ENCODE measurements around the gene GUCA2B.

GUCA2B gene

DNA sequence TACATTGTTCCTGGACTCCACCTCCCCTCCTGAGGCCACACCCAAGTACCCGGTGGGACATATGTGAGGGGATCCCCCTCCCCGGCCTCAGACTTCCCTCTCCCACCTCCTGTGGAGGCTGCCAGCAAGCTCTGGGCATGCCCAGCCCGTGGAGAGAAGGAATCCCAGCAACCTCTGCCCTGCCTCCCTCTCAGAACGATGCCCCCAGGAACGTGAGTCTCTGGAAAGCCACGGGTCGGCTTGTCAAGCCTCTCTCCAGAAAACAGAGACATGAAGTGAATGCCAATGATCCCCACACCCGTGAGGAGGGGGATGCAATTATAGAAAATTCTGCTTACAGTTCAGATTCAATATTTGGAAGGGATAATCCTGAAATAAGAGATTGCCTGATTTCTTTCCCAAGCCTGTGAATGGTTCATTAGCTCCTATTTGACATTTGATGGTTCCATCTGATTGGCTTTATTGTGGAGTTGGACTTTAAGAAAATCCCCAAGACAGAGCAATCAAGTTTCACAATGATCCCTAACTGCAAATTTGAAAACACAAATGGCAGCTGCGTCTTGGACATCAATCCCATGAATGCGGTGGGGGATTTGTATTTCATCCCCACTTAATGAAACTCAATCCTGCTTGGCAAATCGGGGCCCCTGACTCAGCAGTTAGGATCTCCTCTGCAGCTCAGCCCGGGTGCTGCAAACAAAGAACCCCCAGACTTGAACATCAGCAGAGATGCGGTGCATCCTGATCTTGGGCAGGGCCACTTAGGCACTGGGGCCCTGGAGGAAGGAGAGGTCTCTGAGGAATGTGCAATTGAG lies 9.1 kb upstream of the GUCA2B start:
- DNase-seq (ENCODE audit: low spot score), result peak; percentile 43

DNA sequence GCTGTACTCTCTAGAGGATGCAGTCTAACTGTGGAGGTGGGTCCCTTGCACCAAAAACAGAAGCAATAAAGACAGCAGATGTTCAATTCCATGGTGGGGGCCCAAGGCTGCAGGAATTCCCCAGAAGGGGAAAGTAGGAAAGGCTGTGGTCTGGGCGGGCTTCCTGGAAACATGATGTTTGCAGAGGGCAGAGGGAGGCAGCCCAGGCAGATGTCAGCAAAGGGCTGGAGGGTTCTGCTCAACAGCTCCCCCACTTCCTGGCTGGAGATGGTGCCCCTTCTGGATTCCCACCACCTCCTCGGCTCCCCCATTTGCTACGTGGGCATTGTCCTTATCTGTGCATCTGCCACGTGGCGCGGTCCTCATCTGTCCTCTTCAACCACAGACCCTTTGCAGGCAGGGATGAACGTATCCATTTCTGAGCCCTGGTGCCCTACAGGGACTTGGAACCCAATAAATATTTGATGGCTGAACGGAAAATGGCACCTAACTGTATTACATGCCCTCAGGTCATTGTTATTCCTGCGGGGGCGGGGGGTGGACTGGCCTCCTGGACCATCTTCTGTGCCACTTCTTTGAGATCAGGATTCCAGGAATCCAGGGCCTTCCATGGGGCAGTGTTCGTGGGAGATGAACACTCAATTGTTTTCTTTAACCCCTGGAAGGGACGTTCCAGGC lies 8.4 kb upstream of the GUCA2B start:
- DNase-seq (ENCODE audit: low spot score), result peak; percentile 44

DNA sequence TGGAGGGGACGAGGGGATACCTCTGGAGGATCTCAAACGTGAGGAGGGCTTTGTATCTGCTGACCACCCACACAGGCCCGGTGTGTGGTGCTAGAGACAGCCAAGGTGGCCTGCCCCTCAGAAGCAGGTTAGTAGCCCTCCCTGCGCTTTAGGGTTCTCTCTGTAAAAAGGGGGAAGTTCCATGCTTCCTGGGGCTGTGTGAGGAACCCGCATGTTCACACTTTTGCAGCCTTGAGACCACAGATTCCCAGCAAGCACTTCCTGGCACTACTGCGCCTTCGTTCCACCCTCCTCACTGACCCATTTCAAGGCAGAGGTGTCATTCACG lies 7.9 kb upstream of the GUCA2B start:
- peak; percentile 37 for DNase-seq (ENCODE audit: low spot score)

DNA sequence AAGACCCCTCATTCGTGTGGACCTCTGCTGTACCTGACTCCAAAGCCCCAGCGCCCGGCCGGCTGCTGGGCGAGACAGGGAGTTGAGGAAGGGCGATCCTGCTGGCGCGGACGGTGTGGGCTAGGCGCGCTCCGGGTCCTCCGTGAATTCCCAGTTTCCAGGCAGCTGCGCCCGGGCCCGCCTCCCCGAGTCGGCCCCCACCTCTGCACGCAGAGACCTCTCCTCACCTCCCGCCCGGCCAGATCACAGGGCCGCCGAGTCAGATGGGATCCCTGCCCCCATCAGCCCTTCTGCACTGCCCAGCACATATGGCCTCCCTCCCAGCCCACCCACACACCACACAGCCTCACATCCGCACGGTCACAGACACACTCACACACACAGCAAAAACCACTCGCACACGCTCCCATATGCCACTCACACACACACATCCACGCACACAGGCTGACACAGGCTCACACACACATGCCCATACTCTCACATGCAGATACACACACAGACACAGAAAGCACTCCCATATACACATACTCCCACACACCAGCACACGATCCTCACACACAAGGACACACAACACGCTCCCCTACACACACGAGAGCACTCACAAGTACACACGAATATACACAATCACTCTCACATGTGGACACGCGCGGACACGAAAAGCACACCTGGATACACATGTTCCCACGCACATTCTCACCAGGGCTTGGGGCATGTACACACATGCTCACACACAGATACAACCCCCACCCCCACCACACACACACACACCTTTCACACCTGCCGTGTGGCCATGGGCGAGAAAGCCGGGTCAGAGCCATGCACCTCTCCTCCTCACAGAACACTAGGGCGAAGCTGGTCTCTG lies 7.2 kb upstream of the GUCA2B start:
- DNase-seq (ENCODE audit: low spot score), result peak; percentile 41

DNA sequence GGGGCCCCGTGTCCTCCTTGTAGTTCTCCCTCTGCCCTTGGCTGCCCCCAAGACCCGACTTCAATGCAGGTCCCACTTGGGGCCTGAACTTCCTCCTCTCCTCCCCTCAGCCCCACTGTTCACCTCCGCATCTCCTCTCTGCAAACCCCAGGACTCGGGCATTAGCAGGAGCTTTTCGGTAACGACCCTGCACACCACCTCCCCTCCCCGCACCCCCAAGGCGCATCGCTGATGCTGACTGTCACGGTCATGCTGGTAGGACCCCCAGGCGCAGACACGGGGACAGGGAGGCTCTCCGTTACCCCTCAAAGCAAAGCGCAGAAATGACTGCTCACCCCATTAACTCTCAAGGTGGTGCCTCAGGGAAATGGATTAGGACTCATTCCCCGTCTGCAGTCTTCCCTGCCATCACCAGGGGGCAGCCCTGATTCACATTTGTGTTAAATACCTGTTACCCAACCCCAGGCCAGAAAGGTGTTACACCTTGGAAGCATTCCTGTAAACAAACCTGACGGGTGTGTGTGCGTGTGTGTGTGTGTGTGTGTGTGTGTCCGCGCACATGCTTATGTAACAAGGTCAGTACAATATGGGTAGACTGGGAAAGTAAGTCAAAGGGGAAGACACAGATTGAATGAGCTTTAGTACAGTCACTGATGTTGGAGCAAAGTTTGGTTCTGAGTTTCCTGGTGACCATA lies 6.4 kb upstream of the GUCA2B start:
- DNase-seq (ENCODE audit: low spot score), result peak; percentile 81

DNA sequence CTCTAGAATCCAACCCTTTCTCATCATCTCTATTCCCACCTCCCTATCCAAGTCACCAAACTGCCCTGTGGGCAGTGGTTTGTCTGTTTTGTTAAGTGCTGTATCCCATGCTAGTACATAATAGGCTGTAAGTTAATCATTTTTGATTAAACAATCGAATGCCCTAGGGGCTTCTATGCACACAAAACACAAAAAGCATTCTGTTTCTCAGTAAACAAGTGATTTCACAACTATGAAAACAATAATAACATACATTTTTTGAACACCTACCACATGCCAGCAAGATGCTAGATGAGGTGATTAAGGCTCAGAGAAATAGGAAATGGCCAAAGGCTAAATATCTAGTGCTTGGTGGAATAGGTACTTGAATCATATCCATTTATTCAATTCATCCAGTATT lies 5.0 kb upstream of the GUCA2B start:
- no peak for DNase-seq (ENCODE audit: low spot score)

DNA sequence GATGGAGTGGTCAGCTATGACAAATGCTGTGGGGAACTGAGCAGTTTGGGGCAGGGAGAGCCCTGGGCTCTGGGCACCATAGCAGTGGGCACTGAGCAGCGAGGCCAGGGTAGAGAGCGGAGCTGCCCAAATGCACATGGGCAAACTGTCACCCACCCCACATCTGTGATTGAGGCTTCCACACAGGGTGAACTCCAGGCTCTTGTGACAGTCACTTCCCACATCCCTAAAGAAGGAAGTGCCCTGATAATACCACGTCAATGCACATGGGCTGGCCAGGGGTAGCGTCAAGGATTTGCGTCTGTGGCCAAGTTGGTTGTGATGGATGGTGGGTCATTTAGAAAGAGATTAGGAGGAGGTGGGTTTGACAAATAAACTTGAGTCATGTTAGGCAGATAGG lies 2.6 kb upstream of the GUCA2B start:
- no peak for DNase-seq (ENCODE audit: low spot score)

DNA sequence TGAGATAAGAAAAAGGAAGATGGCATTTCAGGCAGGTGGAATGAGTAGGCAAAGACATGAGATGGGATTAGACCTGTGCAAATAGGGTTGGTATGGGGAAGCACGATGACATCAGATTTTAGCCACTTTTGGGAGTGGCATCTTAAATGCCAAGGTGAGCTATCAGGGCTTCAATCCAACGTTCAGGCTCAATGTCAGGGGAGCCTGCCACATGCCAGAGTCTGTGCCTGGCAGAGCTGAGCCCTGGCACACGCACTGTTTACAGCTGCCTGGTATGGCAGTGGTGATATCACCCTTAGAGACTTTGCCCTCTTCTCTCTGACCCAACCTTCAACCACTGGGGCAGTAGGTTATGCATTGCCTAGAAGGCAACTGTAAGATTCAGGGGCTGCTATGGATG lies 1.1 kb upstream of the GUCA2B start:
- no peak for DNase-seq (ENCODE audit: low spot score)

DNA sequence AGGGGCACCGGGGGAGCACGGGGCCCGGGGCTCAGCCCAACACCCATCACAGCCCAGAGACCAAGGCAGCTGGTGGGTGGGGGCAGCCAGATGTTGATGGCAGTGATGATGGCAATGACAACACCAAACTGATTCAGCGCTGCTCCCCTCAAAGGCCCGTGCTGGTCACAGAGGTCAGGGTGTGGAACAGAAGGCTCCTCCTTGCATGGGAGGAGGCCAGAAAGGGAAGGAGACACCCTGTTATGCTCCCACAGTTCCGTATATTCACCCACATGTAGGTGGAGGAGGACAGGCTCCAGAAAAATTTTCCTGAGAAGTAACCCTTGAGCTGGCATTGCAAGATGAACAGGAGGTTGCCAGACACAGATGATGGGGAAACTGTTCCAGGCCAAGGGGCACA lies 414 bp downstream of the GUCA2B start:
- no peak for DNase-seq (ENCODE audit: low spot score)

DNA sequence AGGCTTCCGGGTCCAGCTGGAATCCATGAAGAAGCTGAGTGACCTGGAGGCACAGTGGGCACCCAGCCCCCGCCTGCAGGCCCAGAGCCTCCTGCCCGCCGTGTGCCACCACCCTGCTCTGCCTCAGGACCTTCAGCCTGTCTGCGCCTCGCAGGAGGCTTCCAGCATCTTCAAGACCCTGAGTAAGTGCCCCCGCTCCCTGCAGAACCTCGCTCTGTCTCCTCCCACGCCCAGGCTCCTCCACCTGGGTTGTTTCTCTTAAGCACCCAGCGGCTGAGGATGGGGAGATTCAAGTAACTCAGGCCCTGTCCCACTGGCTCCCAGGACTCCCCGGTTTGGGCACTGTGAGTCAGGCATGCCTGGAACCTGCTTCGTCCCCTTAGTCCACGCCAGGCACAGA lies 1.5 kb downstream of the GUCA2B start:
- no peak for DNase-seq (ENCODE audit: low spot score)

DNA sequence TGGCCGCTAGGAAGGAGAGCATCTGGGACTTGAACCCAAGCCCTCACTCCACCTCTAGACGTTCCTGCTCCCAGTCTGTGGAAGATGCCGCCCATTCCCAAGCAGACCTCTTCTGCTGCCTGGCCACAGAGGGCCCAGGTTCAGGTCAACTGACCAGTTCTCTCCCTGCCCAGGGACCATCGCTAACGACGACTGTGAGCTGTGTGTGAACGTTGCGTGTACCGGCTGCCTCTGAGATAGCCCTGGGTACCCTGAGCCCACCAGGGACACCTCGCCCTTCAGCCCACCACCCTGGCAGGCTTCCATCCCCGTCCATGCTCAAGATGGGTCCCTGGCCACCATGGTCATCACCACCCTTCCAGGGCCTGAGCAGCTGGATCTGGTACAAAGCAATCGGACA lies 2.2 kb downstream of the GUCA2B start:
- no peak for DNase-seq (ENCODE audit: low spot score)

DNA sequence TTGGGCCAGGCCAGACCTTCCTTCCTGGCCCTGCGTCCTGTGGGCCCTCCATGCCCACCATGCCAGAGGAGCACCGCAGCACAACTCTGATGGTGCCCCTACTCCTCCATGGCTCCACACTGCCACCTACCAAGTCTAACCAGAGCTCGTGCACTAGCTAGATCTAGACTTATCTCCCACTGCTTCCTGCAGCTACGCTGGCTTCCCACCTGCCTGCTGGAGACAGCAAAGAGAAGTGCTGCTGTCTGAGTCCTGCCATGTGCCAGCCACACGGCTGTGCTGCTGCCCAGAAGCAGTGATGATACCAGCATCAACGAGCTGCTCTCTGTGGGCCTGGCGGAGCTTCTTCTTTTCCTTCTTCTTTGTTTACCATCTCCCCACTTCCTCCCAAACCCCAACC lies 4.5 kb downstream of the GUCA2B start:
- DNase-seq (ENCODE audit: low spot score), result no peak

DNA sequence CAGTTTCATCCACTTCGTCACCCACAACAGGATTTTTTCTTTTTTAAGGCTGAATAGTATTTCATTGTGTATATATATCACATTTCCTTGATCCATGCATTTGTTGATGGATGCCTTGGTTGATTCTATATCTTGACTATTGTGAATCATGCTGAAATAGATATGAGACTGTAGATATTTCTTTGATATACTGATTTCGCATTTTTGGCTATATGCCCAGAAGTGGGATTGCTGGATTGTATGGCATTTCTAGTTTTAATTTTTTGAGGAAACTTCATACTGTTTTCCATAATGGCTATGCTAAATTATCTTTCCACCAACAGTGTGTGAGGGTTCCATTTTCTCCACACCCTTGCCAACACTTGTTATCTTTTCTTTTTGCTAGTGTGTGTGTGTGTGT lies 5.0 kb downstream of the GUCA2B start:
- DNase-seq (ENCODE audit: low spot score), result no peak

DNA sequence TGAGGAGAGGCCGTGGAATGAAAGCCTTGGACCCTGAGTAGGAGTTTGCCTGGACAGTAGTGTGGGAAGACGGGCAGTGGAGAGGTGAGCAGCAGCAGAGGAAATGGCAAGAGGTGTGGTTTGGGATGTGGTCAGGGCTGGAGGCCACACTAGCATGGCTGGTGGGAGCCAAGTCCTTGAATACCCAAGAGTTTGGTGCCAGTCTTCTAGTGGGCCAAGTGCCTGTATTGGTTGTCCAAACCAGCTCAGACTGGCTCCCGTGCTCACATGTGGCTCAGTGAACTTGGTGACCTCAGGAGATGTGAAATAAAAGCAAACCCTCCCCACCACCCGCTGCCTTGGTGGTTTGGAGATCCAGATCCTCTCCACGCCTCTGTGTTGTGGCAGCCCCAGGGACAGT lies 9.0 kb downstream of the GUCA2B start:
- DNase-seq (ENCODE audit: low spot score), result no peak

DNA sequence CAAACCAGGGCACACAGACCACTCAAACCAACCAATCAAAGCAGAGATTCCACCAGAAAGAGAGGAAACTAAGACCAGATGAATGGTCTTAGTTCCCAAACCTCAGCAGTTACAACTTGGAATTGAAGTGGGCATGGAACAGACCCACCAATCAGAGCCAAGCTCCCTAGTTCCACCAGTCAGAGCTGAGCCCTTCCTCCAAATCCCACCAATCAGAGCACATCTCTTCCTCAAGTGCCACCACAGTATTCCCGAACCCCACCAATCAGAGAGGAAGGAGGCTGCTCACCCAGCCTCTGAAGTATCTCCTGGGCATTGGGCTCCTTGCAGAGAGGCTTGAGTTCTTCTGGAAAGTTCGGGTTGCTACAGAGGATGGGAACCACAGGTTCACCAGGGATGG lies 9.9 kb downstream of the GUCA2B start:
- DNase-seq (ENCODE audit: low spot score), result no peak

DNA sequence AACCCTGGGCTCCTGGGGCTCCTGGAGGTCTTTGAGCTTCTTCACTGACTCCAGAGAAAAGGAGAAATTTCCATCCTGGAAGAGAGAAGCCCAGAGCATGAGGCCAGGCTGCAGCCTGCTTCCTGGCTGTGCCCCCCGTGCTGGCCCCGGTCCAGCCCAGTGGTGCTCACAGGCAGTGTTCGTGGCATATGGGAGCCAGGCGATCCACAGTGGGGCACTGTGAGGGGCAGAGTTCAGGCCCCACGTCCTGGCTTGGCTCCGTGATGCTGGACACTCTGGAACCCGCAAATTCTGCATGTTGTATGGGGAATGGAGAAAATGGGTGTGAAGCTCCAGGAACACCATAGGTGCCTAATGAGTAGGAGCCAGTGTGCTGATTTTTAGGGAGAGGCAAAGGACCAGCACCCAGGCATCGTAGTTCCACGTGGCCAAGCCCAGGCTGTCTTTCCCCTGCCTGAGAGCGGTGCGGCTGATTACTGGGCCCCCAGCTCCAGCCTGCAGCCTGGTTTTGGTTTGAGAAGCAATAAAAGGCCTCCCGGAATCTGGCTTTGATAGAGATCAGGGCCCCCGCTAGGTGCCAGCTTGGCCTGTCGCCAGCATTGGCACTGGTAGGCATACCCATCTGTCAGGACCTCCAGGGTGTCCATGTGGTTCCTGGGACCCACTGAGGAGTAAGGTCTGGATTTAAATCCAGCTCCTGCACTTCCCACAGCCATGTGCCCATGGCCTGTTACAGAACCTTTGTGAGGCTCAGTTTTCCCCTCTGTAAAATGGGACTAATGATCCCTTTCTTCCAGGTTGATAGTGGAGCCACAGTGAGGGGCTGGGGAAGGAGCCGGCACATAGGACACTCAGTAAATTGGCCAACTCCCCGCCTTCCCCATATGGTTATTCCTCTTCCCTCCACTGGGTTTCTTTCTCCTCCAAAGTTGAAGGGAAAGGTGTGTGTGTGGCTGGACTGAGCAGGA lies 10.6 kb downstream of the GUCA2B start:
- DNase-seq (ENCODE audit: low spot score), result no peak

DNA sequence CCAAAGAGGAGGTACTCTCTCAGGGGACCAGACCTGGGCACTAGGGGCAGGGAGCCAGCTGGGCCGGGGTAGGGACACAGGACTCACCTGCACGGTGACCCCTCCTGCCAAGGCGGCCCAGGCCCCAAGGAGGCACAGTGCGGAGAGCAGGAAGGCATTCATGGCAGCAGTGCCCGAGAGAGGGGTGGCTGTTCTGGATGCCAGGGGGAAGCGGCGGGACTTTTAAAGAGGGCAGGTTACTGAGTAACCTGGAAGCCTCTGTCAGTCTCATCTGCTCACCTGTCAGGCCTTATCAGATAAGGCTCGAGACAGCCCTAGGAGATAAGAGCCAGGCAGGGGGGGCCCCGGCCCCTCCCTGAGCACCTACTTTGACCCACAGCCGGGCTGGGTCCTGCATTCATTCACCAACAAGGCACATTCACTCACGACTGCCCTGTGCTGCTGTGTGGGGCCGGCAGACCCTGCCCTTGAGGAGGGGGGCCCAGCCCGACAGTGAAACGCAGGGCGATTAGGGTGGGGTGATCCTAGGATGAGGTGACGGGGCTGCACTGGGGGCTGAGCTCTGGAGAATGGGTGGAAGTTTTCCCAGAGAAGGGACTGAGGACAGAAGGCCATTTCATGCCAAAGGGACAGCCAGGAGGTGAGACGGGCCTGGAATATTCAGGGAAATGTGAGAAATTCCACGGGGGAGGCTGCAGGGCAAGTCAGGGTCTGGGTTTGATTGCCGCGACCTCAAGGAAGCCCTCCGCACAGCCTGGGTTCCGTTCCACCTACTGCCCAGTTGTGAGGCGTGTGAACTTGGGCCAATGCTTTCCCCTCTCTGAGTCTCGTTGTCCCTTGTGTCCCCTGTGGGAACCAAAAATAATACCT lies 11.6 kb downstream of the GUCA2B start, which contains the start of gene GUCA2A:
Gene GUCA2A, minus strand, starts transcription at position 195 of the 870 bp plus-strand sequence. Its CDS starts 33 bp downstream, at position 162.
- DNase-seq (ENCODE audit: low spot score), result no peak

DNA sequence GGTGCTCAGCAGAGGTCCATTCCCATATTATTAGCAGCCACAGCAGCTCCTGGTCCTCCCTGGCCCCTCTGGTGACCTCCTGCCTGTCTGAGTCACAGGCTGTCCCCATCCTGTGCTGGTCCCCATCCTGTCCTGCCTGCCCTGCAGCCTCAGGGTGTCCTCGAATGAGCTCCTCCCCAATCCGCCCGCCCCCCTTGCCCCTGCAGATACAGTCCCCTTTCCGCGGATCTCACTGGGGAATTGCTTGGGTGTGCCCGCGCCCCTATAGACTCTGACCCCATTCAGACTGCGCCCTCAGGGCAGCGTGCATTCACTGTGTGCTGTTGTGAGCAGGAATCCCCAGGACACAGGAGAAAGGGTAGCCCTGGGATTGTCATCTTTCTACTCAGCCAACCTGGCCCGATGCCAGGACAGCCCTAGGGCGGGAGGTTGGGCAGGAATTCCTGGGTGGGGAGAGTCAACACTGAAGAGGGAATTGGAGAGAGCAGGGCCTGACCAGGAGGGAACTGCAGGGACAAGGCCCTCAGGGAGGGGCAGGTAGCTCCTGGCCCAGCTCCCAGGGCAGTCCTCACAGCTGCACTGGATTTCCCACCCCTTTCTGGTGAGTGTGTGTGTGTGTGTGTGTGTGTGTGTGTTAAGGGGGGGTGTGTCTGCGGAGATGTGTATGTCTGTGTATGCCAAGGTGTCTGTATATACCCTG lies 12.5 kb downstream of the GUCA2B start:
- no peak for DNase-seq (ENCODE audit: low spot score)

DNA sequence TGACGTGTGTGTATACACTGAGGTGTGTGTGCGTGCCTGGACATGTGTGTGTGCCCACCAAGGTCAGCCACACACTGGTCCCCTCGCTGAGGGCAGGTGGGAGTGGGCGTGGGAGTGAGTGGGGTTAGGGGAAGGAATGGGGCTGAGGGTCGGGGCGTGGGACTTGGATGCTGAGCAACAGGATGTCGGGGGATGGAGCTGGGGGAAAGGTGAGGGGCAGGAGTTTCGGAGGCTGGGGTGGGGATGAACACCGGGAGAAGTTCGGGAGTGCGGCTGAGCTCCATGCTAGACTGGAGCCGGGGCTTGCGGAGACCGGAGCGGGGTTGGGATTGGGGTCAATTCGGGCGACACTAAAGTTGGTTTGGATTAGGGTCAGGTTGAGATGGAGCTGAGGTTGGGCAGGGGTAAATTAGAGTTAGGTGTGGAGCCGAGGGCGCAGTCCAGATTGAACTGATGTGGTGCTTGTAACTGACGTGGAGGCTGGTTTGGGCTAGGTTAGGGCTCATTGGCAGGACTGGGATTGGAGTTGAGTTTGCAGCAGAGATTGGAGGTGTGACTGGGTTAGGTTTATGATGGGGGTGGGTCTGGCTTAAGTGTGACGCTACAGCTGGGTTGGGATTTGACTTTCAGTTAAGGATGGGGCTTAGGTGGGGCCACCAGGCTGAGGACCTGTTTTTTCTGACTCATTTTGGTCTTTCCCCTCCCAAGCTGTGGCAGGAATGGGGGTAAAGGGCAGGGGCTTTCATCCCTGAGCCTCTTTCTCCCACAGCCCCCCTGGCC lies 14.6 kb downstream of the GUCA2B start:
- DNase-seq (ENCODE audit: low spot score), result no peak
